ENCODE results near the gene NR2F1-AS1.

NR2F1-AS1 gene

GRCh38 chr5:93602241-93603077 is 21.4 kb upstream of the NR2F1-AS1 start:
- no peak for DNase-seq (ENCODE audit: low read depth)
- no peak overlapping the region for H3K4me3 ChIP-seq (ENCODE audit: low read depth, low read length)
- TF ChIP-seq CTCF (IDR thresholded peaks at IDR 0.05; ENCODE audit: control insufficient read depth, extremely low read depth, insufficient read depth): no peak

- no peak overlapping the region for H3K4me3 ChIP-seq (ENCODE audit: low read depth, low read length)
- no peak for TF ChIP-seq CTCF (IDR thresholded peaks at IDR 0.05; ENCODE audit: control insufficient read depth, extremely low read depth, insufficient read depth)
- DNase-seq (ENCODE audit: low read depth): no peak
These were observed 20.8 kb upstream of the NR2F1-AS1 start for GRCh38 chr5:93601802-93602155.

GRCh38 chr5:93601071-93601801 is 20.2 kb upstream of the NR2F1-AS1 start:
- no peak for TF ChIP-seq CTCF (IDR thresholded peaks at IDR 0.05; ENCODE audit: control insufficient read depth, extremely low read depth, insufficient read depth)
- DNase-seq (ENCODE audit: low read depth): no peak
- H3K4me3 ChIP-seq (ENCODE audit: low read depth, low read length): no peak overlapping the region

GRCh38 chr5:93600409-93601070 is 19.5 kb upstream of the NR2F1-AS1 start:
- DNase-seq (ENCODE audit: low read depth): no peak
- TF ChIP-seq CTCF (IDR thresholded peaks at IDR 0.05; ENCODE audit: control insufficient read depth, extremely low read depth, insufficient read depth): no peak
- no peak overlapping the region for H3K4me3 ChIP-seq (ENCODE audit: low read depth, low read length)

GRCh38 chr5:93599399-93600120 is 18.5 kb upstream of the NR2F1-AS1 start:
- no peak for DNase-seq (ENCODE audit: low read depth)
- TF ChIP-seq CTCF (IDR thresholded peaks at IDR 0.05; ENCODE audit: control insufficient read depth, extremely low read depth, insufficient read depth): no peak
- H3K4me3 ChIP-seq (ENCODE audit: low read depth, low read length): no peak overlapping the region

- no peak for TF ChIP-seq CTCF (IDR thresholded peaks at IDR 0.05; ENCODE audit: control insufficient read depth, extremely low read depth, insufficient read depth)
- no peak overlapping the region for H3K4me3 ChIP-seq (ENCODE audit: low read depth, low read length)
- DNase-seq (ENCODE audit: low read depth): no peak
These were observed 18.0 kb upstream of the NR2F1-AS1 start for GRCh38 chr5:93599001-93599379.
